Measurements from ENCODE around the gene SLC35D1. TPM values are rescaled to one million over a fixed set of nuclear protein-coding genes. Genes with fewer than 3 reads are reported as not detected.

SLC35D1 gene
- total and polyA plus RNA-seq, 10 of the 15 experiments (the other 5 are each of a cell fraction or from before 2014, with no cell fraction given), result 2.9 to 12.4 (median 8.6) TPM

DNA sequence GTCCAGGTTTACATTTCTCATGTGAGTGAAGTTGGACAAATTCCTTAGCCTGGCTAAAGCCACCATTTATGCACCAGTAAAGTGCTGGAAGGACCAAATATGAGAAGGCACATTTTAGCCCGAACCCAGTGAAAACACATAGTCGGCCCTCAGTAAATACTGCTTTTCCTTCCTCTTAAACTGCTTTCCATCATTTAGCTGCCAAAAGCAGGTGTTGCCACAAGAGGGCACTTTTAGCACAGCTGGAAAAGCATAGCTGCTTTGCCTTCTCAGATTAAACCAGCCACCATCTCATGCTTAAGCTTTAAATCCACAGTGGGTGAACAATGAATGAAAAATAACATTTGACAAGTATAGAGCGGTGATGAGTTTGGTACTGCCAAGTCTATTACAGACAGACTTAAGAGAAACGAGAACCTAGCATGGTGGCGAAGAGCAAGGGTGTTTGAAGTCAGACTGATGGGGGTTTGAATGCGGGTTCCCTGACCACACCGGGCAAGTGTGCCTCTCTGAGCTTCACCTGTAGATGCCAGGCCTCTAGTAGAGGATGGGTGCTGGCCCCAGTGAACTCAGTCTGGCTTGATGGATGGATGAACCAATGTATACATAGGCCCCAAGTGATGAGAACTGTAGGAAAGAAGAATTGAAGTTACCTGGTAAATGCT, 57.8 kb downstream of the SLC35D1 start (continued):
- TF ChIP-seq, protein P1, sequence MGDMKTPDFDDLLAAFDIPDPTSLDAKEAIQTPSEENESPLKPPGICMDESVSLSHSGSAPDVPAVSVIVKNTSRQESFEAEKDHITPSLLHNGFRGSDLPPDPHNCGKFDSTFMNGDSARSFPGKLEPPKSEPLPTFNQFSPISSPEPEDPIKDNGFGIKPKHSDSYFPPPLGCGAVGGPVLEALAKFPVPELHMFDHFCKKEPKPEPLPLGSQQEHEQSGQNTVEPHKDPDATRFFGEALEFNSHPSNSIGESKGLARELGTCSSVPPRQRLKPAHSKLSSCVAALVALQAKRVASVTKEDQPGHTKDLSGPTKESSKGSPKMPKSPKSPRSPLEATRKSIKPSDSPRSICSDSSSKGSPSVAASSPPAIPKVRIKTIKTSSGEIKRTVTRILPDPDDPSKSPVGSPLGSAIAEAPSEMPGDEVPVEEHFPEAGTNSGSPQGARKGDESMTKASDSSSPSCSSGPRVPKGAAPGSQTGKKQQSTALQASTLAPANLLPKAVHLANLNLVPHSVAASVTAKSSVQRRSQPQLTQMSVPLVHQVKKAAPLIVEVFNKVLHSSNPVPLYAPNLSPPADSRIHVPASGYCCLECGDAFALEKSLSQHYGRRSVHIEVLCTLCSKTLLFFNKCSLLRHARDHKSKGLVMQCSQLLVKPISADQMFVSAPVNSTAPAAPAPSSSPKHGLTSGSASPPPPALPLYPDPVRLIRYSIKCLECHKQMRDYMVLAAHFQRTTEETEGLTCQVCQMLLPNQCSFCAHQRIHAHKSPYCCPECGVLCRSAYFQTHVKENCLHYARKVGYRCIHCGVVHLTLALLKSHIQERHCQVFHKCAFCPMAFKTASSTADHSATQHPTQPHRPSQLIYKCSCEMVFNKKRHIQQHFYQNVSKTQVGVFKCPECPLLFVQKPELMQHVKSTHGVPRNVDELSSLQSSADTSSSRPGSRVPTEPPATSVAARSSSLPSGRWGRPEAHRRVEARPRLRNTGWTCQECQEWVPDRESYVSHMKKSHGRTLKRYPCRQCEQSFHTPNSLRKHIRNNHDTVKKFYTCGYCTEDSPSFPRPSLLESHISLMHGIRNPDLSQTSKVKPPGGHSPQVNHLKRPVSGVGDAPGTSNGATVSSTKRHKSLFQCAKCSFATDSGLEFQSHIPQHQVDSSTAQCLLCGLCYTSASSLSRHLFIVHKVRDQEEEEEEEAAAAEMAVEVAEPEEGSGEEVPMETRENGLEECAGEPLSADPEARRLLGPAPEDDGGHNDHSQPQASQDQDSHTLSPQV (IDR thresholded peaks at IDR 0.05), result 0 out of 2 replicates have a peak, but pooled peaks have one; percentile 63
- TF ChIP-seq ZNF274 (IDR thresholded peaks at IDR 0.05; ENCODE audit: insufficient read depth, insufficient read length), result no peak
- TF ChIP-seq SMC3 (IDR thresholded peaks at IDR 0.05; ENCODE audit: borderline replicate concordance, low read length), result peak; percentile 86

DNA sequence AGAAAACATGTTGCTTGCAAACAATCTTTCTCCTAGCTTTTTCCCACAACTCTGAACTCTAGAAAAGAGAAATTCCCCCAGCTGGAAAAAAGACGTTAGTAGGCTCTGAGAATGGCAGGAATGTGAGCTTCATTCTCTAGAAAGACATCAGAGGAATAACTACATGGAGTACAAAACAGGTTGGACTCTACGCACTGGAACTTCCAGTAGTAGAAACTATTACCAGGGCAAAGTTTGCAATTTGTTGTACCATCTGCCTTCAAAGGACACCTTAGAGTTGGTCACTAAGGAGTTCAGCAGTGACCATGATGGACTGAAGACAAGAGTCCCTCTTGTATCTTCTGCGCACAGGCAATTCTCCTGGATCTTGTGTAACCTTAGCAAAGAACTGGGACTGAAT, 60.9 kb downstream of the SLC35D1 start:
- Histone ChIP-seq H3K79me2 (ENCODE audit: control insufficient read depth, insufficient read depth, low read length) (no peaks in the 10 kb centered on the region), H3K27me3 (replicated peaks in 1 of 2; ENCODE audit: control insufficient read depth in 2 of 2, insufficient read depth in 2 of 2, low read length in 1 of 2) (no peaks in the 10 kb centered on the region), H3K27ac (ENCODE audit: control insufficient read depth, insufficient read depth) (no peak overlapping the region), H3K4me1 (ENCODE audit: control insufficient read depth, insufficient read depth, low read length) (no peaks in the 10 kb centered on the region), H3K4me2 (ENCODE audit: control insufficient read depth, insufficient read depth) (no peak overlapping the region), H3K9me3 (replicated peaks; ENCODE audit: control insufficient read depth, insufficient read depth, low read length) (no peaks in the 10 kb centered on the region), H2AFZ (ENCODE audit: control insufficient read depth, low read depth, low read length) (no peak overlapping the region), H4K20me1 (ENCODE audit: control insufficient read depth, insufficient read depth) (no peaks in the 10 kb centered on the region), H3K36me3 (ENCODE audit: control insufficient read depth in 2 of 2, insufficient read depth in 2 of 2, low read length in 1 of 2) (peaks cover 0 to 10% of the 10 kb centered on the region in 2 experiments; a peak in 1 of 4 replicates), H3K9ac (ENCODE audit: control insufficient read depth, insufficient read depth, low read length) (no peak overlapping the region), H3K4me3 (no peak overlapping the region)
- no peak for ATAC-seq
- in situ Hi-C loops (cut with MboI), result loop anchor here (5.0 to 10.0 kb wide), 3 partner anchors 154 to 512 kb away; no protein-coding TSS in a partner anchor
- intact Hi-C loops (cut with micrococcal nuclease; ENCODE audit: unreplicated experiment), result no loop called here
- ChIA-PET RAD21 (ENCODE audit: unreplicated experiment) (interaction anchor here (0.7 to 1.6 kb wide), 2 partner anchors 156 to 218 kb away, joined by 3 to 4 read pairs; no protein-coding TSS in a partner anchor), CTCF (interaction anchor here (1.1 to 2.9 kb wide), 3 partner anchors 156 to 508 kb away, joined by 3 to 20 read pairs (median 15); no protein-coding TSS in a partner anchor), SMC1A (ENCODE audit: uncharacterized antibody, unreplicated experiment) (interaction anchor here (0.6 to 1.9 kb wide), 11 partner anchors 9 to 219 kb away, joined by 3 to 6 read pairs (median 3); no protein-coding TSS in a partner anchor), POLR2A (no interaction called here)
- WGBS (ENCODE audit: insufficient coverage, insufficient replicate concordance, low lambda C conversion rate, missing lambda C conversion rate), result 92% methylated on average over 3 of the region's 3 CpGs
- no peak for DNase-seq (ENCODE audit: low read depth, low spot score)
- BruUV-seq (replicated peaks), result no TSS peak
- no peak for FAIRE-seq
- TF ChIP-seq, protein P2, sequence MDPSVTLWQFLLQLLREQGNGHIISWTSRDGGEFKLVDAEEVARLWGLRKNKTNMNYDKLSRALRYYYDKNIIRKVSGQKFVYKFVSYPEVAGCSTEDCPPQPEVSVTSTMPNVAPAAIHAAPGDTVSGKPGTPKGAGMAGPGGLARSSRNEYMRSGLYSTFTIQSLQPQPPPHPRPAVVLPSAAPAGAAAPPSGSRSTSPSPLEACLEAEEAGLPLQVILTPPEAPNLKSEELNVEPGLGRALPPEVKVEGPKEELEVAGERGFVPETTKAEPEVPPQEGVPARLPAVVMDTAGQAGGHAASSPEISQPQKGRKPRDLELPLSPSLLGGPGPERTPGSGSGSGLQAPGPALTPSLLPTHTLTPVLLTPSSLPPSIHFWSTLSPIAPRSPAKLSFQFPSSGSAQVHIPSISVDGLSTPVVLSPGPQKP (IDR thresholded peaks at IDR 0.05; ENCODE audit: low read depth, low read length), result no peak
- no peak for TF ChIP-seq ZNF217 (IDR thresholded peaks at IDR 0.05)
- TF ChIP-seq POLR2AphosphoS2 (IDR thresholded peaks at IDR 0.05; ENCODE audit: low read depth, low read length), result no peak
- TF ChIP-seq BHLHE40 (IDR thresholded peaks at IDR 0.05; ENCODE audit: borderline replicate concordance in 1 of 2, low read depth in 2 of 2, low read length in 1 of 2), result no peak
- TF ChIP-seq, protein P3, sequence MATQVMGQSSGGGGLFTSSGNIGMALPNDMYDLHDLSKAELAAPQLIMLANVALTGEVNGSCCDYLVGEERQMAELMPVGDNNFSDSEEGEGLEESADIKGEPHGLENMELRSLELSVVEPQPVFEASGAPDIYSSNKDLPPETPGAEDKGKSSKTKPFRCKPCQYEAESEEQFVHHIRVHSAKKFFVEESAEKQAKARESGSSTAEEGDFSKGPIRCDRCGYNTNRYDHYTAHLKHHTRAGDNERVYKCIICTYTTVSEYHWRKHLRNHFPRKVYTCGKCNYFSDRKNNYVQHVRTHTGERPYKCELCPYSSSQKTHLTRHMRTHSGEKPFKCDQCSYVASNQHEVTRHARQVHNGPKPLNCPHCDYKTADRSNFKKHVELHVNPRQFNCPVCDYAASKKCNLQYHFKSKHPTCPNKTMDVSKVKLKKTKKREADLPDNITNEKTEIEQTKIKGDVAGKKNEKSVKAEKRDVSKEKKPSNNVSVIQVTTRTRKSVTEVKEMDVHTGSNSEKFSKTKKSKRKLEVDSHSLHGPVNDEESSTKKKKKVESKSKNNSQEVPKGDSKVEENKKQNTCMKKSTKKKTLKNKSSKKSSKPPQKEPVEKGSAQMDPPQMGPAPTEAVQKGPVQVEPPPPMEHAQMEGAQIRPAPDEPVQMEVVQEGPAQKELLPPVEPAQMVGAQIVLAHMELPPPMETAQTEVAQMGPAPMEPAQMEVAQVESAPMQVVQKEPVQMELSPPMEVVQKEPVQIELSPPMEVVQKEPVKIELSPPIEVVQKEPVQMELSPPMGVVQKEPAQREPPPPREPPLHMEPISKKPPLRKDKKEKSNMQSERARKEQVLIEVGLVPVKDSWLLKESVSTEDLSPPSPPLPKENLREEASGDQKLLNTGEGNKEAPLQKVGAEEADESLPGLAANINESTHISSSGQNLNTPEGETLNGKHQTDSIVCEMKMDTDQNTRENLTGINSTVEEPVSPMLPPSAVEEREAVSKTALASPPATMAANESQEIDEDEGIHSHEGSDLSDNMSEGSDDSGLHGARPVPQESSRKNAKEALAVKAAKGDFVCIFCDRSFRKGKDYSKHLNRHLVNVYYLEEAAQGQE (IDR thresholded peaks at IDR 0.05; ENCODE audit: low read depth, low read length), result no peak
- TF ChIP-seq, protein P4, sequence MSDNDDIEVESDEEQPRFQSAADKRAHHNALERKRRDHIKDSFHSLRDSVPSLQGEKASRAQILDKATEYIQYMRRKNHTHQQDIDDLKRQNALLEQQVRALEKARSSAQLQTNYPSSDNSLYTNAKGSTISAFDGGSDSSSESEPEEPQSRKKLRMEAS (IDR thresholded peaks at IDR 0.05; ENCODE audit: low read depth, low read length), result no peak
